CD14-positive monocyte (primary cell): ENCODE results near the gene ACVR1. TPM values are rescaled to one million over a fixed set of nuclear protein-coding genes. Genes with fewer than 3 reads are reported as not detected.

Experiments
- DNase-seq, 3 donors: peaks; one replicate each; pipeline ENCODE4 v3.0.0-alpha.2; 2011 to 2022
- H2AFZ ChIP-seq: 2 replicates; pipeline ENCODE4 v1.6.0; 2012; ENCODE audit warnings: mild to moderate bottlenecking, low read depth, low read length, inconsistent platforms; ENCODE audit not compliant: insufficient read depth, poor library complexity, severe bottlenecking
- H3K27ac ChIP-seq, 2 donors: 1 replicate in 1 of 2; 2 replicates in 1 of 2; pipeline ENCODE4 v1.5.1; 2012 to 2013; ENCODE audit warnings: low read length in 2 of 2, control low read depth in 1 of 2, inconsistent platforms in 1 of 2, low read depth in 1 of 2, mild to moderate bottlenecking in 1 of 2
- H3K27me3 ChIP-seq, 2 donors: one replicate each; pipeline versions ENCODE4 v1.6.0 to v1.6.1; 2011 to 2013; ENCODE audit warnings: low read length in 2 of 2; ENCODE audit not compliant: control insufficient read depth in 2 of 2, insufficient read depth in 2 of 2
- H3K36me3 ChIP-seq, 2 donors: replicated peaks in 1 of 2; 1 replicate in 1 of 2; 2 replicates in 1 of 2; pipeline versions ENCODE4 v1.5.1 to v1.6.1; 2012 to 2013; ENCODE audit warnings: low read length in 2 of 2, control low read depth in 1 of 2, inconsistent platforms in 1 of 2, mild to moderate bottlenecking in 1 of 2; ENCODE audit not compliant: insufficient read depth in 2 of 2, control insufficient read depth in 1 of 2
- H3K4me1 ChIP-seq, 2 donors: 1 replicate in 1 of 2; 2 replicates in 1 of 2; pipeline versions ENCODE4 v1.5.1 to v1.6.1; 2012 to 2013; ENCODE audit warnings: low read length in 2 of 2, control low read depth in 1 of 2, inconsistent platforms in 1 of 2, mild to moderate bottlenecking in 1 of 2, moderate library complexity in 1 of 2; ENCODE audit not compliant: insufficient read depth in 2 of 2, control insufficient read depth in 1 of 2
- H3K4me2 ChIP-seq: replicated peaks from 2 replicates; pipeline ENCODE3; 2012; ENCODE audit warnings: low read length, moderate library complexity, mild to moderate bottlenecking; ENCODE audit not compliant: poor library complexity, severe bottlenecking; ENCODE audit errors: extremely low read depth
- H3K4me3 ChIP-seq, 3 experiments: fragments of 200-600 bp in 1 of 3; sonication (generic) in 1 of 3; replicated peaks in 1 of 3; 1 replicate in 2 of 3; 2 replicates in 1 of 3; pipeline ENCODE4 v1.5.1; 2011 to 2013; ENCODE audit warnings: low read length in 3 of 3, mild to moderate bottlenecking in 3 of 3, control low read depth in 2 of 3, low read depth in 2 of 3, inconsistent platforms in 1 of 3, moderate library complexity in 1 of 3
- H3K79me2 ChIP-seq: 2 replicates; pipeline ENCODE4 v1.6.0; 2012; ENCODE audit warnings: mild to moderate bottlenecking, control low read depth, inconsistent platforms, low read length, moderate library complexity; ENCODE audit not compliant: insufficient read depth
- H3K9ac ChIP-seq: 2 replicates; pipeline ENCODE4 v1.6.0; 2017; ENCODE audit warnings: low read length, mild to moderate bottlenecking; ENCODE audit not compliant: insufficient read depth, poor library complexity, severe bottlenecking
- H3K9me3 ChIP-seq, 2 donors: replicated peaks in 1 of 2; 1 replicate in 1 of 2; 2 replicates in 1 of 2; pipeline versions ENCODE4 v1.5.1 to v1.6.1; 2012 to 2013; ENCODE audit warnings: low read length in 2 of 2, control low read depth in 1 of 2; ENCODE audit not compliant: control insufficient read depth in 1 of 2, insufficient read depth in 1 of 2
- H4K20me1 ChIP-seq: 2 replicates; pipeline ENCODE4 v1.6.0; 2012; ENCODE audit warnings: mild to moderate bottlenecking, low read length, control low read depth, moderate library complexity; ENCODE audit not compliant: insufficient read depth
- H3K27ac Mint-ChIP-seq, 7 donors: one replicate each; pipeline ENCODE4 v1.8.0; 2020; ENCODE audit warnings: mild to moderate bottlenecking in 7 of 7, mixed read lengths in 7 of 7, moderate library complexity in 6 of 7, inconsistent platforms in 2 of 7
- H3K27me3 Mint-ChIP-seq, 3 donors: one replicate each; pipeline ENCODE4 v1.8.0; 2021 to 2022; ENCODE audit warnings: low read depth in 3 of 3, mild to moderate bottlenecking in 3 of 3, mixed read lengths in 3 of 3, moderate library complexity in 3 of 3, inconsistent platforms in 1 of 3
- H3K36me3 Mint-ChIP-seq, 2 donors: one replicate each; pipeline ENCODE4 v1.8.0; 2020; ENCODE audit warnings: mixed read lengths in 2 of 2, inconsistent platforms in 1 of 2, mild to moderate bottlenecking in 1 of 2
- H3K4me1 Mint-ChIP-seq: one replicate; pipeline ENCODE4 v1.8.0; 2020; ENCODE audit warnings: mild to moderate bottlenecking, mixed read lengths
- H3K4me3 Mint-ChIP-seq, 2 donors: one replicate each; pipeline ENCODE4 v1.8.0; 2020; ENCODE audit warnings: mild to moderate bottlenecking in 2 of 2, mixed read lengths in 2 of 2, moderate library complexity in 1 of 2
- H3K9me3 Mint-ChIP-seq, 7 donors: one replicate each; pipeline ENCODE4 v1.8.0; 2020 to 2022; ENCODE audit warnings: mixed read lengths in 7 of 7, mild to moderate bottlenecking in 6 of 7, moderate library complexity in 6 of 7, inconsistent platforms in 2 of 7
- WGBS: methylation state at CpG from one replicate; pipeline ENCODE4 v1.1.5; 2013; ENCODE audit warnings: missing lambda C conversion rate; ENCODE audit not compliant: insufficient coverage; 5-methylcytosine and 5-hydroxymethylcytosine counted together
- intact Hi-C, 2 donors: fragments of 100-400 bp; cut with micrococcal nuclease; formaldehyde crosslinking; loops; one replicate each; pipeline versions ENCODE4 v1.15.0 to v1.15.1; 2023
- polyA plus RNA-seq, 3 donors: library from polyadenylated mRNA; depleted of rRNA in 1 of 3; unstranded in 2 of 3; stranded (reverse) in 1 of 3; fragments of 300-500 nt in 2 of 3; fragments of >200 nt in 1 of 3; fragmentation: Illumina TruSeq in 2 of 3; gene quantifications; 1 replicate in 2 of 3; 2 replicates in 1 of 3; pipeline ENCODE4 v1.2.3, GENCODE V29; 2012 to 2021
- TF ChIP-seq, protein P1 (sequence below): fragments of 200-600 bp; IDR thresholded peaks from one replicate; pipeline ENCODE4 v1.8.0; 2022; ENCODE audit warnings: antibody characterized with exemption, mild to moderate bottlenecking

The ACVR1 gene
- polyA plus RNA-seq, 3 donors = 2.8 to 13.4 (median 4.9) TPM

GRCh38 chr2:157732596-157732995, 143.5 kb downstream of the ACVR1 start:
- Mint-ChIP-seq H3K36me3 (peaks cover 44 to 56% of the 10 kb centered on the region in 2 donors), H3K4me1 (no peaks in the 10 kb centered on the region), H3K9me3 (peaks cover 4 to 15% (median 10%) of the 10 kb centered on the region in 7 donors), H3K27ac (no peak overlapping the region), H3K4me3 (no peak overlapping the region), H3K27me3 (no peaks in the 10 kb centered on the region)
- TF ChIP-seq, protein P1, sequence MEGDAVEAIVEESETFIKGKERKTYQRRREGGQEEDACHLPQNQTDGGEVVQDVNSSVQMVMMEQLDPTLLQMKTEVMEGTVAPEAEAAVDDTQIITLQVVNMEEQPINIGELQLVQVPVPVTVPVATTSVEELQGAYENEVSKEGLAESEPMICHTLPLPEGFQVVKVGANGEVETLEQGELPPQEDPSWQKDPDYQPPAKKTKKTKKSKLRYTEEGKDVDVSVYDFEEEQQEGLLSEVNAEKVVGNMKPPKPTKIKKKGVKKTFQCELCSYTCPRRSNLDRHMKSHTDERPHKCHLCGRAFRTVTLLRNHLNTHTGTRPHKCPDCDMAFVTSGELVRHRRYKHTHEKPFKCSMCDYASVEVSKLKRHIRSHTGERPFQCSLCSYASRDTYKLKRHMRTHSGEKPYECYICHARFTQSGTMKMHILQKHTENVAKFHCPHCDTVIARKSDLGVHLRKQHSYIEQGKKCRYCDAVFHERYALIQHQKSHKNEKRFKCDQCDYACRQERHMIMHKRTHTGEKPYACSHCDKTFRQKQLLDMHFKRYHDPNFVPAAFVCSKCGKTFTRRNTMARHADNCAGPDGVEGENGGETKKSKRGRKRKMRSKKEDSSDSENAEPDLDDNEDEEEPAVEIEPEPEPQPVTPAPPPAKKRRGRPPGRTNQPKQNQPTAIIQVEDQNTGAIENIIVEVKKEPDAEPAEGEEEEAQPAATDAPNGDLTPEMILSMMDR = no peak
- H3K9me3 ChIP-seq = no peaks in the 10 kb centered on the region
- DNase-seq = no peak
- no peak overlapping the region for H3K9ac ChIP-seq
- no peaks in the 10 kb centered on the region for H3K27me3 ChIP-seq
- no peak overlapping the region for H3K27ac ChIP-seq
- no peaks in the 10 kb centered on the region for H3K4me1 ChIP-seq
- WGBS = 100% methylated on average over 1 of the region's 3 CpGs
- no peaks in the 10 kb centered on the region for H4K20me1 ChIP-seq
- H2AFZ ChIP-seq = no peak overlapping the region
- H3K4me2 ChIP-seq = no peak overlapping the region
- intact Hi-C loops = no loop called here
- H3K79me2 ChIP-seq = no peaks in the 10 kb centered on the region
- peaks cover 14 to 42% of the 10 kb centered on the region in 2 donors for H3K36me3 ChIP-seq
- H3K4me3 ChIP-seq = no peak overlapping the region

- peaks cover 8 to 21% of the 10 kb centered on the region in 2 donors for H3K36me3 Mint-ChIP-seq
Measured at GRCh38 chr2:157727693-157728092, 148.4 kb downstream of the ACVR1 start.

More at GRCh38 chr2:157727693-157728092, 148.4 kb downstream of the ACVR1 start:
- DNase-seq = no peak
- Histone ChIP-seq H3K4me2 (no peak overlapping the region), H3K36me3 (peaks cover 0 to 3% of the 10 kb centered on the region in 2 donors), H3K79me2 (no peaks in the 10 kb centered on the region), H3K9ac (no peak overlapping the region), H3K4me3 (no peak overlapping the region), H3K27me3 (no peaks in the 10 kb centered on the region), H3K9me3 (peaks cover 4 to 16% of the 10 kb centered on the region in 2 donors), H4K20me1 (no peaks in the 10 kb centered on the region), H3K4me1 (no peaks in the 10 kb centered on the region), H3K27ac (no peak overlapping the region), H2AFZ (no peak overlapping the region)
- WGBS = no CpG with 5 or more reads among the region's 1 CpG
- TF ChIP-seq, protein P1 = no peak
- intact Hi-C loops = no loop called here
- Mint-ChIP-seq H3K9me3 (peaks cover 9 to 23% (median 19%) of the 10 kb centered on the region in 7 donors), H3K27me3 (peaks cover 0 to 2% (median 0%) of the 10 kb centered on the region in 3 donors), H3K4me3 (no peak overlapping the region), H3K4me1 (no peaks in the 10 kb centered on the region), H3K27ac (no peak overlapping the region)
